Small intestine (tissue), 7 donors: ENCODE measurements around the gene ANXA2R. TPM values are rescaled to one million over a fixed set of nuclear protein-coding genes. Genes with fewer than 3 reads are reported as not detected.
A peak's percentile ranks its signal among the peaks of the same experiment; 100 is the strongest.
"Not testable (repeated sequence)": the region's sequence is repeated elsewhere in the genome, so short reads cannot be mapped to it uniquely, and the experiment has no call there.

Experiments
- DNase-seq, 2 donors: peaks; one replicate each; pipeline versions ENCODE4 v3.0.0 to v3.0.0-alpha.2; 2013
- FAIRE-seq: peaks from 2 replicates; lab custom pipeline; 2012; peaks lifted over from hg19 to GRCh38; lab: Jason Lieb, UNC
- H3K27ac ChIP-seq, 3 donors: one replicate each; pipeline ENCODE4 v1.5.1; 2013; ENCODE audit warnings: low read length in 2 of 3, mild to moderate bottlenecking in 2 of 3, control low read depth in 1 of 3, inconsistent platforms in 1 of 3, low read depth in 1 of 3, moderate library complexity in 1 of 3
- H3K27me3 ChIP-seq, 3 donors: one replicate each; pipeline ENCODE4 v1.6.1; 2013; ENCODE audit warnings: low read length in 3 of 3, inconsistent platforms in 1 of 3; ENCODE audit not compliant: control insufficient read depth in 3 of 3, insufficient read depth in 3 of 3
- H3K36me3 ChIP-seq, 3 donors: one replicate each; pipeline ENCODE4 v1.6.1; 2013; ENCODE audit warnings: low read length in 3 of 3, inconsistent platforms in 1 of 3, low read depth in 1 of 3, mild to moderate bottlenecking in 1 of 3, moderate library complexity in 1 of 3; ENCODE audit not compliant: control insufficient read depth in 3 of 3, insufficient read depth in 2 of 3
- H3K4me1 ChIP-seq, 3 donors: one replicate each; pipeline ENCODE4 v1.6.1; 2013; ENCODE audit warnings: low read length in 2 of 3, inconsistent platforms in 1 of 3, low read depth in 1 of 3, mild to moderate bottlenecking in 1 of 3, moderate library complexity in 1 of 3; ENCODE audit not compliant: control insufficient read depth in 3 of 3, insufficient read depth in 2 of 3
- H3K4me3 ChIP-seq, 3 donors: one replicate each; pipeline ENCODE4 v1.5.1; 2013; ENCODE audit warnings: low read length in 3 of 3, control low read depth in 1 of 3, inconsistent platforms in 1 of 3, low read depth in 1 of 3, mild to moderate bottlenecking in 1 of 3, moderate library complexity in 1 of 3
- H3K9me3 ChIP-seq, 2 donors: one replicate each; pipeline ENCODE4 v1.6.1; 2013; ENCODE audit warnings: low read depth in 1 of 2, low read length in 1 of 2; ENCODE audit not compliant: control insufficient read depth in 2 of 2, insufficient read depth in 1 of 2
- WGBS, 3 donors: extraction: QIAGEN DNeasy Blood & Tissue Kit; methylation state at CpG; one replicate each; pipeline ENCODE4 v1.1.7; 2013; 5-methylcytosine and 5-hydroxymethylcytosine counted together
- polyA plus RNA-seq, 4 donors: library from polyadenylated mRNA; stranded (reverse) in 3 of 4; unstranded in 1 of 4; fragments of 200-250 nt in 3 of 4; fragments of 120-200 nt in 1 of 4; gene quantifications; one replicate each; pipeline versions ENCODE4 v1.2.1 to v1.2.3, GENCODE V29; 2013
- donor health status: healthy with polysubstance abuse.
- donor health status: control.
- donor health status: control.
- donor health status: Bipolar disorder and iron deficiency.
- donor health status: healthy.

Gene ANXA2R
- polyA plus RNA-seq, 4 donors = 0.67 to 5.1 (median 2.7) TPM

DNA sequence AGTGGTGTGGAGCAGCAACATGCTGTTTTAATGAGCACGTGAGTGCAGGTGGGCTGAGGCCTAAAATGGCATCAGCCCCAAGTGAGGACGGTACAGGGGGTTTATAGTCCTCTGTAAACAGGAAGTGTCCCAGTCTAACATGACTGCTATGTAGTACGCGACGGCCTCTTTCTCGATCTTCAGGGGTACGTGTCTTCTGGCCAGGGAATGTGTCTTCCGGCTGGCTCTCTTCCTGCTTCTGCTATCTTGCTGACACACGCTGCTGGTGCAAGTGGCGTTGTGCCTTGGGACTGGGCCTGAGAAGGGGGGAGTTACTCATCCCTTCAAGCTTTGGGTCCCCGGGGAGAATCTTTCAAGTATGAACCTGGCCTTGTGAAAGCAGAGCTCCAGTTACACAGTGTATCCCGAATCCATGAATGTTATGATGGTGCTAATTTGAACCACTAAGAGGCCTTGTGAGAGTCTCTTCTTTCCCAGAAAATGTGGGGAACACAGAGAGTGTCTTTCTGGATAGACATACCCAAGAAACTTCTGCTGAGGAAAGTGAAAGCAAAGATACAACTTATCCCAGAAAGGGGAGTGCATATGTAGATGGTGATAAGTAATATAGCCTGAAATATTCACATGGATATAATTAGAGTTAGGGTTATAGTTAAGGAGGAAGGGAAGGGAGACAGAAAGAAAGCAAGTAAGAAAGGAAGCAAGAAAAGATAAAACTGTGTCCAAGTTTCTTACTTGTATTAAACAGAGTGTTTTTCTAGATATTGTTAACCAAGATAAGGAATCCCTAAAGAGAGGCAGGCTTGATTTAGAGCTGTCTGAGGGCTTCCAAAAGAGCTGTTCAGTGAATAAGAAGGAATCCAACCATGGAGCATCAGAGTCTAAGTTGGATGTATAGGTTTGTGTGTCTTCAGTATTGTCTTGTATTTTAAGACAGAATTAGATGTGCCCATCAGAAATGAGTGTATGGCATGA, 35.5 kb upstream of the ANXA2R start:
- Histone ChIP-seq H3K4me3 (no peak overlapping the region), H3K36me3 (peaks cover 2 to 49% (median 3%) of the 10 kb centered on the region in 3 donors), H3K4me1 (peaks cover 0 to 3% (median 0%) of the 10 kb centered on the region in 3 donors), H3K27ac (no peak overlapping the region), H3K9me3 (no peaks in the 10 kb centered on the region), H3K27me3 (no peaks in the 10 kb centered on the region)
- FAIRE-seq = no peak
- no peak for DNase-seq
- 82 to 92% (median 86%) methylated on average over 12 of the region's 12 CpGs for WGBS, 3 donors

DNA sequence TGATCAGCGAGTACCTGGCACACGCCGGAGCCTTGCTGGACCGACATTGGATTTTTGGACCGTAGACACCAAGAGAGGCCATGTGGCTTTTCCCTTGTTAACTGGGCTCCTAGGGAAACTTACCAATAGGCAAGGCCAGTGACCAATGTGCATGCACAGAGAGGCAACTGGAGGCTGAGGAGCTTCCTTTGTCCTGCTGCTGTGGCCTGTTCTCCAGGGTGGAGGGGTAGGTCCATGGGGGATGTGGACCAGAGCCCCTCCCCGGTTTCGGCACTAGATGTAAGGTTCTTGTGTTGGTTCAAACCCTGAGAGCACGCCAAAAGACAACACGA, 34.8 kb upstream of the ANXA2R start:
- 96 to 98% (median 97%) methylated on average over 9 of the region's 9 CpGs for WGBS, 3 donors
- no peaks in the 10 kb centered on the region for H3K27me3 ChIP-seq
- H3K36me3 ChIP-seq = peaks cover 2 to 47% (median 8%) of the 10 kb centered on the region in 3 donors
- H3K4me3 ChIP-seq = no peak overlapping the region
- DNase-seq = no peak
- peaks cover 0 to 3% (median 0%) of the 10 kb centered on the region in 3 donors for H3K4me1 ChIP-seq
- H3K9me3 ChIP-seq = no peaks in the 10 kb centered on the region
- no peak for FAIRE-seq
- no peak overlapping the region for H3K27ac ChIP-seq

DNA sequence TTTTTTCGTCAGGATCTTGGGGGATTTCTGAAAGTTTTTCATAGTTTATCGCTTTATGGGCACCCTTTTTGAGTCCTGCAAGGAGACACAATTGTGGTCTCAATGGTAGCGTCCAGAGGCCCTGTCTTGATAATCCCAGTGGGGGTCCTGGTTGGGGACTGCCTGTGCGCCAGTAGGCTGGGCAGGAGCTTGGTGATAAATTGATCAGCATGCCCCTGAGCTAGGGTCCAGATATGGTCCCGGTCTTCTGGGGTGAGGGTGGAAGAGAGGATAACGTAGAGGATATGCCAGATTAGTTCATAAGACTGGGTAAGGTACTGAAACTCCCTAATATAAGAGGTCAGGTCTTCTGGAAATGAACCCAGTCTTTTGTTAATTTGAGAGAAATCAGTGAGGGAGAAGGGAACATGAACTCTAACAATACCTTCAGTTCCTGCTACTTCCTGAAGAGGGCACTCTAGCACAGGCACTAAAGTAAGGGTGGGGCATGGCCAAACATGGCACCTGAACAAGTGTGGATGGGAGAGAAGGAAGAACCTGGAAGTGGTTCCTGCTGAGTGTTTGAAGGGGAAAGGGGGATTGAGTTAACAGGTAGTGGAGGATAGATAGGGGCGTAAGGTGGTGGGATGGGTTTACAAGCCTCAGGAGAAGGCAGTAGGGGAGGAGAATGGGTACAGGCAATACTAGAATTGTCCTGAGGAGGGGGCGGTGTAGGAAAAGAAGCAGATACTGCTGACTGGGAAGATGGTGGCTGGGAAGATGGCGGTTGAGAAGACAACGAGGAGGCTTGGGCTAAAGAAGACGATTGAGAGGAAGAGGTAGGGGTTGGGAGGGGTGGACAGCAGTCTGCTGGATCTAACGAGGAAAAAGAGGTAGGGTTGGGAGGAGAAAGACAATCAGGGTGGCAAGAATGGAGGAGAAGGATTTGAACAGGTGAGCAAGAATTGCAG, 33.8 kb upstream of the ANXA2R start:
- Histone ChIP-seq H3K27me3 (no peaks in the 10 kb centered on the region), H3K4me1 (peaks cover 0 to 7% (median 6%) of the 10 kb centered on the region in 3 donors), H3K9me3 (no peaks in the 10 kb centered on the region), H3K27ac (no peak overlapping the region), H3K36me3 (peaks cover 2 to 43% (median 10%) of the 10 kb centered on the region in 3 donors), H3K4me3 (no peak overlapping the region)
- DNase-seq (peak; percentile 41 to 52), FAIRE-seq (no peak)
- WGBS, 3 donors = 92 to 95% (median 95%) methylated on average over 12 of the region's 12 CpGs

DNA sequence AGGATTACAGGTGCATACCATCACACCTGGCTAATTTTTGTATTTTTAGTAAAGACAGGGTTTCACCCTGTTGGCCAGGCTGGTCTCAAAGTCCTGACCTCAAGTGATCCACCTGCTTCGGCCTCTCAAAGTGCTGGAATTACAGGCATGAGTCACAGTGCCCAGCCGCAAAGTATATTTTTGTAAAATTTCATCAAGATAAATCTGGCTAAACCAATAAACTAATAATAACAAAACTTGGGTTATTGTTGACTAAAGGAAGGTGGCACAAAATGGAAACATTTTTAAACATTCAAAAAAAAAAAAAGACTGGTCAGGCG, 29.2 kb upstream of the ANXA2R start:
- WGBS, 3 donors = 84 to 94% (median 86%) methylated on average over 3 of the region's 3 CpGs
- DNase-seq, H3K27me3 ChIP-seq, H3K27ac ChIP-seq, H3K4me3 ChIP-seq, FAIRE-seq, H3K9me3 ChIP-seq: not testable (repeated sequence)
- Histone ChIP-seq H3K4me1 (peaks cover 0 to 15% (median 13%) of the 10 kb centered on the region in 3 donors), H3K36me3 (peaks cover 0 to 25% (median 10%) of the 10 kb centered on the region in 3 donors)

DNA sequence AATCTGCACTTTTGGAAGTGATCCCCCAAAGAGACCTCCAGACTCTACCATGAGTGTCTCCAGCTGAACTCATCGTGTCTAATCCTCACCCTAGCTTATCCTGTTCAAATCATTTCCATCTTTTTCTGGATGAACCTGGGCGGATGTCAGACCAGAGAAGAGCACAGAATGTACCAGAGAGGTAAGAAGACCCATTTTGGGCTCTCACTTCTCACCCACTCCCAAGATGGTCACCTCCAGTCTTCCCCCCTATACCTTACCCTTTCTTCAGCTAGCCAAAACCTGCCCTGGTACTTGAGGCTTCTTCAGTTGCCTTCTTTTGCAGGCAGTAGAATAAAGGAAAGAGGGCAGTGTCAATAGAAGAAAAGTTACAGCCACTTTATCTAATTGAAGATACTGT, 27.9 kb upstream of the ANXA2R start:
- Histone ChIP-seq H3K27ac (peak overlapping the region in 1 of 3 donors; percentile 100), H3K9me3 (no peaks in the 10 kb centered on the region), H3K4me3 (peak overlapping the region in 2 of 3 donors; percentile 84 to 99), H3K4me1 (peaks cover 0 to 15% (median 13%) of the 10 kb centered on the region in 3 donors), H3K27me3 (no peaks in the 10 kb centered on the region), H3K36me3 (peaks cover 0 to 20% (median 10%) of the 10 kb centered on the region in 3 donors)
- no peak for DNase-seq
- 68 to 75% (median 69%) methylated on average over 2 of the region's 2 CpGs for WGBS, 3 donors
- no peak for FAIRE-seq

DNA sequence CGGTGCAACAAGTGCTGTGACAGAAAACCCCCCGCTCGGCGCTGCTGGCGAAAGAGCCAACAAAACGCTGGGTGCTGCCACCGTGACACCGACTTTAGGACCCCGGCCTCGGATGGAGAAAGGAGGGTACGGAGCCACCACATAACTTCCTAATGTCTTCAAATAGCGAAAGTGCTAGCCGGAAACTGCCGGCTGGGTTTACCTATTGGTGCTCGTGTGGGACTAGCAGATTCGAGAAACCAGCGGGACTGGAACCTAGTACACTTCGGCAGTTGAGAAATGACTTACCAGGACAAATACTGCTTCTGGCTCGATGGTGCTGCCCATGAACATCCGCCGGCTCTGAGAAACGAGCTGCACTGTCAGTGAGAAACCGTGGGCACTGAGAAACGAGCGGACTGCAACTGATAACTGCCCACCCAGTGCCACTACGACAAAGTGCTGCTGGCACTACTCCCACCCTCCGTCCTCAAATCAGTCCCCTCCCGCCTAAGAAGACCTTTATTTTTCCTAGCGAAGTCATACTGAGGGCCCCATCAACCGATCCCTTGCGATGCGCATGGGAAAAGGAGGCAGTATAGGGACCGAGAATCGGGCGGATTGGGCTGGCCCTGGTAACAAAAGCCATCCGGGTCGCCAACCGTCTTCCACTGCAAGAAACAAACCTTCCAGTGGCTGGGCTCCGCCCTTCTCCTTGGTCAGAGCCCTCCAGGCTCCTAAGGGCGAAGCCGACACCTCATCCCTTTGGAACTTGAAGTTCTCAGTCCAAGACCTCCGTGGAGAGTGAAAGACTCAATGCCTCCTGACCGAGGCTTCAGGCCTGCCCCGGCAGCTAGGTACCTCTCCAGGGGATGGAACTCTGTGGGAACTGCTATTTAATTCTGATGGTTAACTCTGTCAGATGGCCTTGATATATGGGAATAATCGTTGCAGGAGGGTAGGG, 27.0 kb upstream of the ANXA2R start:
- Histone ChIP-seq H3K36me3 (peaks cover 0 to 16% (median 10%) of the 10 kb centered on the region in 3 donors), H3K4me1 (peaks cover 0 to 15% (median 13%) of the 10 kb centered on the region in 3 donors), H3K27me3 (no peaks in the 10 kb centered on the region), H3K4me3 (peak overlapping the region; percentile 58 to 99 (median 84)), H3K27ac (peak overlapping the region; percentile 88 to 100 (median 98)), H3K9me3 (no peaks in the 10 kb centered on the region)
- DNase-seq (peak; percentile 90 to 95), FAIRE-seq (no peak)
- 0% methylated on average over 45 of the region's 45 CpGs for WGBS, 3 donors

DNA sequence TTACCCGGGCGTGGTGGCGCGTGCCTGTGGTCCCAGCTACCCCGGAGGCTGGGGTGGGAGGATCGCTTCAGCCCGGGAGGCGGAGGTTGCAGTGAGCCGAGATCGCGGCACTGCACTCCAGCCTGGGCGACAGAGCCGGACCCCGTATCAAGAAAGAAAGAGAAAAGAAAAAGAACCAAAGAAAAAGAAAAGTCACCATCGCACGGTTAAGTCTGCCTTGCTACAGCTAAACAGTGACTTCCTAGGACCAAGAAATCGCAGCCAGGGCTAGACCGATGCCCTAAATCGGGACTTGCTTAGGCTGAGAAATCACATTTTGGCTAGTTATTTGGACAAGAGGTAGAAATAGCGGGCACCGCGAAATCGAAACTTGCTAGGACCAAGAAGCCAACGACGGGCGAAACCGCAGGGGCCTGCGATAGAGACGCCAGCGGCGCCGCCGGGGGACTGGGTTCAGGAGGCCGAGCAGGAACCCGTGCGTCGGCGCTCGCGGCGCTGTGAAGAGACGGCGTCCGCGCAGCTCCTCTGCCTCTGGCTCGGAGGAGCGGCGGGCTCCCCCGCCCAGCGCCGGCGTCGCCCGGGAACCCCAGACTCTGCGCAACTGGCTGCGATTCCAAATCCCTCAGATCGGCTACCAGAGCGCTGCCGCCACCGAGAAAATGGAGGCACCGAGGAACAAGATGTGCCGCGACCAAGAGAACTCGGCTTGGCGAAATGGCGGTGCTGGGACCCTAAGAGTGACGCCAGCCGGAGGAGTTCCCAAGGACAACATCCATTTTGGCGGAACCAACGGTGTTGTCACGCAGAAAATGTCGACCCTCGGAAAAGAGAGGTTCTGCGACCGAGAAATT, 26.1 kb upstream of the ANXA2R start:
- Histone ChIP-seq H3K4me3 (peak overlapping the region; percentile 58 to 99 (median 84)), H3K27ac (peak overlapping the region; percentile 88 to 100 (median 98)), H3K4me1 (peaks cover 0 to 18% (median 13%) of the 10 kb centered on the region in 3 donors), H3K9me3 (no peaks in the 10 kb centered on the region), H3K36me3 (peaks cover 0 to 10% (median 8%) of the 10 kb centered on the region in 3 donors), H3K27me3 (no peaks in the 10 kb centered on the region)
- FAIRE-seq (no peak), DNase-seq (peak; percentile 75 to 90)
- WGBS, 3 donors = 0% methylated on average over 67 to 75 of the region's 75 CpGs
